DND-41 (cell line): ENCODE data around the gene ENAM.

Source experiments
- ATAC-seq: fragments of 200-7000 bp; cut with Tn5 transposase; 3 replicates; pipeline ENCODE4 v1.9.1; 2021; ENCODE audit warnings: low read depth; ENCODE audit not compliant: insufficient read depth
- DNase-seq: peaks from one replicate; pipeline ENCODE4 v3.0.0-alpha.2; 2020
- H2AFZ ChIP-seq: 2 replicates; pipeline ENCODE4 v1.6.0; 2012; ENCODE audit warnings: low read depth, low read length
- H3K27ac ChIP-seq: 2 replicates; pipeline ENCODE4 v1.5.1; 2012; ENCODE audit warnings: low read length, inconsistent platforms
- H3K27me3 ChIP-seq: fragments of 200-600 bp; sonication (generic); 2 replicates; pipeline ENCODE4 v1.6.0; 2012; ENCODE audit warnings: low read length, mild to moderate bottlenecking, inconsistent platforms; ENCODE audit not compliant: insufficient read depth, poor library complexity
- H3K36me3 ChIP-seq: 2 replicates; pipeline ENCODE4 v1.5.1; 2012; ENCODE audit warnings: low read length, inconsistent platforms; ENCODE audit not compliant: insufficient read depth
- H3K4me1 ChIP-seq: 2 replicates; pipeline ENCODE4 v1.5.1; 2012; ENCODE audit warnings: mild to moderate bottlenecking, low read length; ENCODE audit not compliant: insufficient read depth
- H3K4me2 ChIP-seq: 2 replicates; pipeline ENCODE4 v1.6.0; 2012; ENCODE audit warnings: mild to moderate bottlenecking, moderate library complexity, low read length, inconsistent platforms; ENCODE audit not compliant: insufficient read depth
- H3K4me3 ChIP-seq, 2 experiments: fragments of 200-600 bp in 1 of 2; shearing (Covaris generic) in 1 of 2; 2 replicates each; pipeline ENCODE4 v1.5.1; 2012 to 2016; ENCODE audit warnings: inconsistent platforms in 2 of 2, low read length in 2 of 2, mild to moderate bottlenecking in 2 of 2, low read depth in 1 of 2, moderate library complexity in 1 of 2
- H3K79me2 ChIP-seq: 2 replicates; pipeline ENCODE4 v1.6.0; 2012; ENCODE audit warnings: low read length, inconsistent platforms; ENCODE audit not compliant: insufficient read depth
- H3K9ac ChIP-seq: 2 replicates; pipeline ENCODE4 v1.6.0; 2012; ENCODE audit warnings: low read depth, mild to moderate bottlenecking, inconsistent platforms, low read length, moderate library complexity
- H3K9me3 ChIP-seq: 2 replicates; pipeline ENCODE4 v1.5.1; 2012; ENCODE audit warnings: low read length, moderate library complexity, mild to moderate bottlenecking, inconsistent platforms; ENCODE audit not compliant: insufficient read depth, severe bottlenecking
- H4K20me1 ChIP-seq: 2 replicates; pipeline ENCODE4 v1.6.0; 2012; ENCODE audit warnings: low read length; ENCODE audit not compliant: insufficient read depth
- EZH2 ChIP-seq: IDR thresholded peaks from 3 replicates; pipeline ENCODE4 v1.6.1; 2012; ENCODE audit warnings: borderline replicate concordance, low read depth, mild to moderate bottlenecking, moderate library complexity, low read length, inconsistent platforms; ENCODE audit not compliant: severe bottlenecking
- TF ChIP-seq, protein P1 (sequence below): IDR thresholded peaks from 2 replicates; pipeline ENCODE4 v1.5.1; 2012; ENCODE audit warnings: borderline replicate concordance, low read length, moderate library complexity, mild to moderate bottlenecking; ENCODE audit not compliant: poor library complexity, severe bottlenecking; ENCODE audit errors: extremely low read depth

The ENAM gene, protein sequence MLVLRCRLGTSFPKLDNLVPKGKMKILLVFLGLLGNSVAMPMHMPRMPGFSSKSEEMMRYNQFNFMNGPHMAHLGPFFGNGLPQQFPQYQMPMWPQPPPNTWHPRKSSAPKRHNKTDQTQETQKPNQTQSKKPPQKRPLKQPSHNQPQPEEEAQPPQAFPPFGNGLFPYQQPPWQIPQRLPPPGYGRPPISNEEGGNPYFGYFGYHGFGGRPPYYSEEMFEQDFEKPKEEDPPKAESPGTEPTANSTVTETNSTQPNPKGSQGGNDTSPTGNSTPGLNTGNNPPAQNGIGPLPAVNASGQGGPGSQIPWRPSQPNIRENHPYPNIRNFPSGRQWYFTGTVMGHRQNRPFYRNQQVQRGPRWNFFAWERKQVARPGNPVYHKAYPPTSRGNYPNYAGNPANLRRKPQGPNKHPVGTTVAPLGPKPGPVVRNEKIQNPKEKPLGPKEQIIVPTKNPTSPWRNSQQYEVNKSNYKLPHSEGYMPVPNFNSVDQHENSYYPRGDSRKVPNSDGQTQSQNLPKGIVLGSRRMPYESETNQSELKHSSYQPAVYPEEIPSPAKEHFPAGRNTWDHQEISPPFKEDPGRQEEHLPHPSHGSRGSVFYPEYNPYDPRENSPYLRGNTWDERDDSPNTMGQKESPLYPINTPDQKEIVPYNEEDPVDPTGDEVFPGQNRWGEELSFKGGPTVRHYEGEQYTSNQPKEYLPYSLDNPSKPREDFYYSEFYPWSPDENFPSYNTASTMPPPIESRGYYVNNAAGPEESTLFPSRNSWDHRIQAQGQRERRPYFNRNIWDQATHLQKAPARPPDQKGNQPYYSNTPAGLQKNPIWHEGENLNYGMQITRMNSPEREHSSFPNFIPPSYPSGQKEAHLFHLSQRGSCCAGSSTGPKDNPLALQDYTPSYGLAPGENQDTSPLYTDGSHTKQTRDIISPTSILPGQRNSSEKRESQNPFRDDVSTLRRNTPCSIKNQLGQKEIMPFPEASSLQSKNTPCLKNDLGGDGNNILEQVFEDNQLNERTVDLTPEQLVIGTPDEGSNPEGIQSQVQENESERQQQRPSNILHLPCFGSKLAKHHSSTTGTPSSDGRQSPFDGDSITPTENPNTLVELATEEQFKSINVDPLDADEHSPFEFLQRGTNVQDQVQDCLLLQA

DNA sequence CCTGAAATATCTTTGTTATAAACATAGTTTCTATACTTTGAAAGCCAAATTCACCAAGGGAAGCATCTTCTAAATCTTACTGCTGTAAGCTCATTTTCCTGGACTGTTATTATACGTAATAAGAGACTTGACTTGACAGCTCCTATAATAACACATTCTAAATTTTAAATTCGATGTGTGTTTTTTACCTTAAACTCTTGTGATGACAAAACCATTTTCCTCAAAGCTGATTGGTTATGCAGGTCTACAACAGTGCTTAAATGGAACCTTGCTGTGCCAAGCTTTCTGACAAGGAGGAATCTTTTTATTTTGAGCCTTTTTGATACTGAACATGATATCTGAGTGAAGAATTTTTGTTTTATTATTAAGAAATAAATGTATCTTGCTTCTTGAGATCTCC lies at the start of gene ENAM:
TSS of gene ENAM (plus strand) at position 301 of the 400 bp plus-strand sequence. CDS start 757 bp downstream, outside the sequence.
- H4K20me1 ChIP-seq, result no peaks in the 10 kb centered on the region
- DNase-seq (no peak), ATAC-seq (no peak)
- H3K4me2 ChIP-seq, result no peak within 1 kb of the TSS
- H3K9me3 ChIP-seq, result no peaks in the 10 kb centered on the region
- H3K4me3 ChIP-seq, result no peak within 1 kb of the TSS
- H3K4me1 ChIP-seq, result no peaks in the 10 kb centered on the region
- no peak within 1 kb of the TSS for H3K27ac ChIP-seq
- no peaks in the 10 kb centered on the region for H3K27me3 ChIP-seq
- no peak within 1 kb of the TSS for H2AFZ ChIP-seq
- H3K9ac ChIP-seq, result no peak within 1 kb of the TSS
- TF ChIP-seq, protein P1, sequence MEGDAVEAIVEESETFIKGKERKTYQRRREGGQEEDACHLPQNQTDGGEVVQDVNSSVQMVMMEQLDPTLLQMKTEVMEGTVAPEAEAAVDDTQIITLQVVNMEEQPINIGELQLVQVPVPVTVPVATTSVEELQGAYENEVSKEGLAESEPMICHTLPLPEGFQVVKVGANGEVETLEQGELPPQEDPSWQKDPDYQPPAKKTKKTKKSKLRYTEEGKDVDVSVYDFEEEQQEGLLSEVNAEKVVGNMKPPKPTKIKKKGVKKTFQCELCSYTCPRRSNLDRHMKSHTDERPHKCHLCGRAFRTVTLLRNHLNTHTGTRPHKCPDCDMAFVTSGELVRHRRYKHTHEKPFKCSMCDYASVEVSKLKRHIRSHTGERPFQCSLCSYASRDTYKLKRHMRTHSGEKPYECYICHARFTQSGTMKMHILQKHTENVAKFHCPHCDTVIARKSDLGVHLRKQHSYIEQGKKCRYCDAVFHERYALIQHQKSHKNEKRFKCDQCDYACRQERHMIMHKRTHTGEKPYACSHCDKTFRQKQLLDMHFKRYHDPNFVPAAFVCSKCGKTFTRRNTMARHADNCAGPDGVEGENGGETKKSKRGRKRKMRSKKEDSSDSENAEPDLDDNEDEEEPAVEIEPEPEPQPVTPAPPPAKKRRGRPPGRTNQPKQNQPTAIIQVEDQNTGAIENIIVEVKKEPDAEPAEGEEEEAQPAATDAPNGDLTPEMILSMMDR, result no peak
- TF ChIP-seq EZH2, result no peak
- H3K79me2 ChIP-seq, result no peaks in the 10 kb centered on the region
- no peaks in the 10 kb centered on the region for H3K36me3 ChIP-seq

DNA sequence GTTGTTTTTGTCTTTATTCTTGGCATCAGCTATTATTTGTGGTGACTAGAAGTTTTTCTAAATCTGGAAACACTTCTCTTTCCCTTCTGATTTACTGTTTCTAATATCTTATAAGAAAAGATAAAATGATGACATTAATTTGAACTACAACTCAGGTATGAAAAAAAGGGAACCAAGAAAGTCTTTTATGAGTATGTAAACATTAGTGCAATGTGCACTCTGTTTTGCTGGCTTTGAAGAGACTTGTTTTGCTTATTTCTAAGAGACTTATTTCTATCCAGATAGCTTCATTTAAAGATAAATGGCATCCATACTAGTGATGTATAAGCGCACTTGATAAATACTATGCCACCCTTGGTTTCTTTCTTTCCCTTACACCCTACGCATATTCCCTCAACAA lies 46.6 kb upstream of the ENAM start:
- Histone ChIP-seq H3K9me3 (no peaks in the 10 kb centered on the region), H3K36me3 (no peaks in the 10 kb centered on the region), H3K27me3 (no peaks in the 10 kb centered on the region), H3K4me3 (no peak overlapping the region), H3K27ac (no peak overlapping the region), H3K9ac (no peak overlapping the region), H3K4me1 (no peaks in the 10 kb centered on the region), H2AFZ (no peak overlapping the region), H3K4me2 (no peak overlapping the region), H3K79me2 (no peaks in the 10 kb centered on the region), H4K20me1 (no peaks in the 10 kb centered on the region)
- no peak for DNase-seq
- no peak for ATAC-seq
- no peak for TF ChIP-seq EZH2
- TF ChIP-seq, protein P1, result no peak

DNA sequence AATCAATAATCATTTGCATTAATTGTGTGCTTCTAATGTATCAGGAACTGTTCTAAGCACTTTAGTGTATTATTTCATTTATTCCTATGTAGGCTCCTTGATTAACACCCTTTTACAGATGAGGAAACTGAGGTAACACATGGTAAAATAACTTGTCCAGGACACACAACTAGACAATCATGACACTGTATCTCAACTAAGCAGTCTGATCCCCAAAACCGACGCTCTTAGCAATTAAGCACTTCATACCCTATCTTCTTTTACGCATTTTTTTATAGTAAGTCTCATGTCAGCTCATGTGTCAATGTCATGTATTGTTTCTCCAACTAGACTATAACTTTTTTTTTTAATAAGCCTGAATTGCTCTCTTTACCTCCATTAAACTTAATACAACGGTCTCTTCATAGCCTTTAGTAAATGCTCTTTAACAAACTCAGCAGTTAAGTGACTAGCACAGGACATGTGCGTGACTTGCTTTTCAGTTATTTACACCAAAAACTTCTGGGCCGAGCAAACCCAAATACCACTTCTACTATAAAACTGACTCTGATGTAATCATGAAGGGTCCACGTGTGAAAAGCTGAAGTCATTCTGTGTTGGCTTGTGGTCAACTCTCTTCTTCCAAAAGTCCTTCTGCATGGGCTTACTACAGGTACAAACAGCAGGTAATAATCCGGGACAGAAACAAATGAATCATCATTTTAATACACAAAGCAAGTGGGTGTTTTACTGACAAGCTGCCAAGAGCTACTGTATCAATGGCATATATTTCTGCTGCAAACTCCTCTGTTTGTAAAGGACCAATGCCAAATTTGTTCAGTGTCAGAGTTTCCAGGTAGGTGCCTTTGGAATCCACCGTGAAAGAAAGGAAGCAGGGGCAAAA lies 44.4 kb upstream of the ENAM start:
- Histone ChIP-seq H4K20me1 (no peaks in the 10 kb centered on the region), H2AFZ (no peak overlapping the region), H3K4me2 (no peak overlapping the region), H3K27me3 (no peaks in the 10 kb centered on the region), H3K4me3 (no peak overlapping the region), H3K4me1 (no peaks in the 10 kb centered on the region), H3K79me2 (no peaks in the 10 kb centered on the region), H3K27ac (no peak overlapping the region), H3K36me3 (no peaks in the 10 kb centered on the region), H3K9ac (no peak overlapping the region), H3K9me3 (no peaks in the 10 kb centered on the region)
- no peak for TF ChIP-seq EZH2
- TF ChIP-seq, protein P1, result no peak
- DNase-seq, result no peak
- no peak for ATAC-seq
